RKO (cell line): ENCODE measurements around the gene SLC39A9.

ENCODE experiments used
- DNase-seq: peaks from one replicate; pipeline ENCODE4 v3.0.0-alpha.2; 2016; ENCODE audit warnings: low spot score

Gene SLC39A9

GRCh38 chr14:69504775-69505174 lies 106.3 kb downstream of the SLC39A9 start:
- no peak for DNase-seq

DNA sequence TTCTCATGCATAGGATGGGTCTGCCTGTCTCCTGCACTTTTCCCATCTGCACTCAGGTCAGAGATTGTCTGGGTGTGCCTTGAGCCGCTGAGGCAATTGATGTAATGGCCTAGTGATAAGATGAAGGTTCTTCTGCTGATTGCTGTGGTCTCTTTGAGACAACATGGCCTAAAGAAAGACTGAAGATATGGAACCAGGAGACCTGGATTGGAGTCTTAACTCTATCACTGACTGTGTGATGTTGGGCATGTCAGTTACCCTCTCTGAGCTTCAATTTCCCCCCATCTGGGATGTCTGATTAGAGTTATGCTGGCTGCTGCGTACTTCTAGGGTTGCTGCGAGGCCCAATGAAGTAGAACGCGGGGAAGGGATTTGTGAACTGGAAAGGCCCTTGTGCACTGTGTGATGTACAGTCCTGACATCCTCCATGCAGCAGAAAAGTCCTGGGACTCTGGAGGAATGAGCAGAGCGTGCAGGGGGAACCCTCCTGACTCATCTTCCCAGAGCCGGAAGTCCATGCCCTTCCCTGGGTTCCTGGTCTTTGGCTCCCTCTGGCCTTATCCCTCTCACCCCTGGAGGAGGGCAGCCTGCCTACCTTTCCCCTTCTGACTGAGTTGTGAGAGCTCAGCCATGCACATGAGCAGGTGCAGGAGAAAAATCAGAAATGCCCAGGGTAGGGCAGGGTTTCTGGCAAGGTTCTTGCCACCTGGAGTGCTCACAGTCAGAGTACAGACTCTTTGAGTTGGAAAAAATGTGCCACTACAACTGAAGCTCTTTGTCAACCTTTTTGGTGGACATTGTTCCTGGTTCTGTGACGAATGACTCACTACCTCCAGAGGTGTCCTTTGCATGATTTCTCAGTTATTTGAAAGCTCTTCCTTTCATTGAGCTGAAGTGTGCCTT lies 107.1 kb downstream of the SLC39A9 start:
- no peak for DNase-seq

DNA sequence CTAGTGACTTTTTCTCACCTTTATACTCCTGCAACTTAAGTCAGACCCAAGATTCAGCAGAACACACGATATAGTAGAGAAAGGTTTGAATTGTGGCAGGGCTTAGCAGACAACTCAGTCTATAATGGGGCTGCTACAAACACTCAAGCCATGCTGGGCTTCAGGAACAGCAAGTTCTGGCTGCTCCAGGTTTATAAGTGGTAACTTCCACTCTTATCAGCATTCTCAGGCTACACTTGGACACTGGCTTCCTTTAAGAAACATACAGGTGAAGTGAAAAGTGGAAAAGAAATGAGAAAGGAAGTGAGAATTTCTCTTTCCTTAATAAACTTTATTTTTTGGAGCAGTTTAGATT lies 107.7 kb downstream of the SLC39A9 start:
- no peak for DNase-seq
